ENCODE data around the gene MBOAT2.
"Not testable (repeated sequence)": the region's sequence is repeated elsewhere in the genome, so short reads cannot be mapped to it uniquely, and the experiment has no call there.

MBOAT2 gene

GRCh38 chr2:9003616-9004337, at the start of gene MBOAT2:
Gene MBOAT2 (minus strand): TSS chr2:9003684. CDS start chr2:9003614, 70 bp downstream.
- DNase-seq (ENCODE audit: low spot score): peak; percentile 99

GRCh38 chr2:9052821-9053533, 49.5 kb upstream of the MBOAT2 start:
- no peak for DNase-seq (ENCODE audit: low spot score)

GRCh38 chr2:9051451-9051850, 48.0 kb upstream of the MBOAT2 start:
- DNase-seq (ENCODE audit: low spot score): not testable (repeated sequence)

GRCh38 chr2:9050122-9050809, 46.8 kb upstream of the MBOAT2 start:
- DNase-seq (ENCODE audit: low spot score): no peak

- DNase-seq (ENCODE audit: low spot score): no peak
Observed at GRCh38 chr2:9045595-9045994, 42.1 kb upstream of the MBOAT2 start.

- not testable (repeated sequence) for DNase-seq (ENCODE audit: low spot score)
Observed at GRCh38 chr2:9043491-9043890, 40.0 kb upstream of the MBOAT2 start.

- no peak for DNase-seq (ENCODE audit: low spot score)
Observed at GRCh38 chr2:9037166-9037565, 33.7 kb upstream of the MBOAT2 start.

GRCh38 chr2:9033385-9034168, 30.1 kb upstream of the MBOAT2 start:
- peak; percentile 35 for DNase-seq (ENCODE audit: low spot score)

GRCh38 chr2:9032536-9033255, 29.2 kb upstream of the MBOAT2 start:
- DNase-seq (ENCODE audit: low spot score): no peak

GRCh38 chr2:9032121-9032520, 28.6 kb upstream of the MBOAT2 start:
- no peak for DNase-seq (ENCODE audit: low spot score)

- DNase-seq (ENCODE audit: low spot score): no peak
Observed at GRCh38 chr2:9031246-9031645, 27.8 kb upstream of the MBOAT2 start.

GRCh38 chr2:9030841-9031240, 27.4 kb upstream of the MBOAT2 start:
- DNase-seq (ENCODE audit: low spot score): no peak

GRCh38 chr2:9030190-9030589, 26.7 kb upstream of the MBOAT2 start:
- no peak for DNase-seq (ENCODE audit: low spot score)

GRCh38 chr2:9029721-9030120, 26.2 kb upstream of the MBOAT2 start:
- no peak for DNase-seq (ENCODE audit: low spot score)

- no peak for DNase-seq (ENCODE audit: low spot score)
Observed at GRCh38 chr2:9027884-9028283, 24.4 kb upstream of the MBOAT2 start.

- no peak for DNase-seq (ENCODE audit: low spot score)
Observed at GRCh38 chr2:9025746-9026145, 22.3 kb upstream of the MBOAT2 start.

GRCh38 chr2:9024575-9024974, 21.1 kb upstream of the MBOAT2 start:
- DNase-seq (ENCODE audit: low spot score): no peak

GRCh38 chr2:9021563-9022211, 18.2 kb upstream of the MBOAT2 start:
- peak; percentile 27 for DNase-seq (ENCODE audit: low spot score)

- no peak for DNase-seq (ENCODE audit: low spot score)
Observed at GRCh38 chr2:9020267-9020666, 16.8 kb upstream of the MBOAT2 start.

- DNase-seq (ENCODE audit: low spot score): peak; percentile 28
Observed at GRCh38 chr2:9018534-9018933, 15.1 kb upstream of the MBOAT2 start.

- no peak for DNase-seq (ENCODE audit: low spot score)
Observed at GRCh38 chr2:9018109-9018508, 14.6 kb upstream of the MBOAT2 start.

Data from AG20443 (cell line).